ENCODE measurements around the gene DAGLB.

- no peak for TF ChIP-seq EZH2 (IDR thresholded peaks at IDR 0.05; ENCODE audit: low read depth, low read length, severe bottlenecking)
- no peak for TF ChIP-seq YY1 (IDR thresholded peaks at IDR 0.05; ENCODE audit: low read depth, low read length)
- TF ChIP-seq CTCF (IDR thresholded peaks at IDR 0.05; ENCODE audit: control extremely low read depth in 1 of 3, insufficient read depth in 1 of 3, low read depth in 1 of 3, low read length in 3 of 3): no peak
- no peak for TF ChIP-seq CHD2 (IDR thresholded peaks at IDR 0.05; ENCODE audit: low read length)
- no peak for TF ChIP-seq POLR2AphosphoS5 (IDR thresholded peaks at IDR 0.05; ENCODE audit: low read depth, low read length)
- TF ChIP-seq HDAC2 (IDR thresholded peaks at IDR 0.05; ENCODE audit: borderline replicate concordance in 1 of 2, low read depth in 2 of 2, low read length in 2 of 2): no peak
- TF ChIP-seq SIN3A (conservative IDR thresholded peaks at IDR 0.05 in 1 of 2, IDR thresholded peaks at IDR 0.05 in 1 of 2; ENCODE audit: low read depth in 1 of 2, low read length in 2 of 2): no peak
- TF ChIP-seq KDM1A (IDR thresholded peaks at IDR 0.05; ENCODE audit: borderline replicate concordance, low read length): no peak
- TF ChIP-seq RXRA (IDR thresholded peaks at IDR 0.05; ENCODE audit: insufficient read depth, low read depth, low read length): no peak
- TF ChIP-seq RFX5 (IDR thresholded peaks at IDR 0.05; ENCODE audit: borderline replicate concordance, low read depth, low read length): no peak
- TF ChIP-seq POLR2A (IDR thresholded peaks at IDR 0.05; ENCODE audit: control extremely low read depth in 1 of 2, low read depth in 2 of 2, low read length in 2 of 2): no peak
Measured at GRCh38 chr7:6491194-6491593, 43.4 kb upstream of the DAGLB start.
